ENCODE data around the gene NME3.

NME3 gene

GRCh38 chr16:1793578-1794220, 22.4 kb upstream of the NME3 start, which contains the start of gene IGFALS:
TSS of gene IGFALS (minus strand) at chr16:1793705. CDS start at chr16:1793652, 53 bp downstream.
- TF ChIP-seq, protein P1, sequence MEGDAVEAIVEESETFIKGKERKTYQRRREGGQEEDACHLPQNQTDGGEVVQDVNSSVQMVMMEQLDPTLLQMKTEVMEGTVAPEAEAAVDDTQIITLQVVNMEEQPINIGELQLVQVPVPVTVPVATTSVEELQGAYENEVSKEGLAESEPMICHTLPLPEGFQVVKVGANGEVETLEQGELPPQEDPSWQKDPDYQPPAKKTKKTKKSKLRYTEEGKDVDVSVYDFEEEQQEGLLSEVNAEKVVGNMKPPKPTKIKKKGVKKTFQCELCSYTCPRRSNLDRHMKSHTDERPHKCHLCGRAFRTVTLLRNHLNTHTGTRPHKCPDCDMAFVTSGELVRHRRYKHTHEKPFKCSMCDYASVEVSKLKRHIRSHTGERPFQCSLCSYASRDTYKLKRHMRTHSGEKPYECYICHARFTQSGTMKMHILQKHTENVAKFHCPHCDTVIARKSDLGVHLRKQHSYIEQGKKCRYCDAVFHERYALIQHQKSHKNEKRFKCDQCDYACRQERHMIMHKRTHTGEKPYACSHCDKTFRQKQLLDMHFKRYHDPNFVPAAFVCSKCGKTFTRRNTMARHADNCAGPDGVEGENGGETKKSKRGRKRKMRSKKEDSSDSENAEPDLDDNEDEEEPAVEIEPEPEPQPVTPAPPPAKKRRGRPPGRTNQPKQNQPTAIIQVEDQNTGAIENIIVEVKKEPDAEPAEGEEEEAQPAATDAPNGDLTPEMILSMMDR (IDR thresholded peaks at IDR 0.05; ENCODE audit: low read depth, low read length) = no peak
- no peak within 1 kb of the TSS for H3K4me3 ChIP-seq (ENCODE audit: low read depth, low read length)

GRCh38 chr16:1792836-1793577, 21.7 kb upstream of the NME3 start:
- H3K4me3 ChIP-seq (ENCODE audit: low read depth, low read length) = no peak overlapping the region
- TF ChIP-seq, protein P1 (IDR thresholded peaks at IDR 0.05; ENCODE audit: low read depth, low read length) = no peak

DNA sequence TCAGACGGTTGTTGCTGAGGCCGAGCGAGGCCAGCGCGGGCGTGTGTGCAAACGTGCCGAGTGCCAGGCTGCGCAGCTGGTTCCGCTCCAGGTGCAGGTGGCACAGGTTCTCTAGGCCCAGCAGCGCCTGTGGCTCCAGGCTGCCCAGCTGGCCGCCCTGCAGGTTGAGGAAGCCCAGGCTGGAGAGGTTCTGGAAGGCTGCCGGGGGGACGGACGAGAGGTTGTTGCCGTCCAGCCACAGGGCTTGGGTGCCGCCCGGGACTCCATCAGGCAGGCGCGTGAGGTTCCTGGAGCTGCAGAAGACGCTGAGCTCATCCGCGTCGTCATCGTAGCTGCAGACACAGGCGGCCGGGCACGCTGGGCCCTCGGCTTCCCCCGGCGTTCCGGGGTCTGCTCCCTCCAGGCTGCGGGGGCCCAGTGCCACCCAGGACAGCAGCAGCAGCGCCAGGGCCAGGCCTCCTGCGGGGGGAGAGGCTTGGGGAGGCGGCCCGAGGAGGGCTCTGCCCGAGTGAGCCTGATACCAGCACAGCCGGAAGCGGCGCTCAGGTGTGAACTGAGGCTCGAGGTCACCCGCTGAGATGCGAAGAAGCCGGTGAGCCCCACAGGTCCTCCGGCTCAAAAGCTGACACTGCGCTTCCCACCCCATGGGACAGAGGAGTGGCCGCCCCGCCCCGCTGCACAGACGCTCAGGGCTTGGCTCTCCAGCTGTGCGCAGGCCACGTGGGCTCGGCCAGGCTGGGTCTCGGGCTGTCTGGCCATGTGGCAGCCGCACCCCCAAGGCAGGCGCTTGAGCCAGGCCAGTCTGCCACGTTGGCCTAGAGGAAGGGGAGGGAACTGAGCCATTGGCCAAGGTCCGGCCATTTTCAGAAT, 20.8 kb upstream of the NME3 start:
- no peak overlapping the region for H3K4me3 ChIP-seq (ENCODE audit: low read depth, low read length)
- TF ChIP-seq, protein P1 (IDR thresholded peaks at IDR 0.05; ENCODE audit: low read depth, low read length) = no peak

GRCh38 chr16:1791256-1791942, 20.1 kb upstream of the NME3 start:
- no peak overlapping the region for H3K4me3 ChIP-seq (ENCODE audit: low read depth, low read length)

GRCh38 chr16:1790611-1791255, 19.4 kb upstream of the NME3 start:
- TF ChIP-seq, protein P1 (IDR thresholded peaks at IDR 0.05; ENCODE audit: low read depth, low read length) = no peak
- H3K4me3 ChIP-seq (ENCODE audit: low read depth, low read length) = no peak overlapping the region

More at GRCh38 chr16:1791256-1791942, 20.1 kb upstream of the NME3 start:
- TF ChIP-seq, protein P1 (IDR thresholded peaks at IDR 0.05; ENCODE audit: low read depth, low read length) = no peak

DNA sequence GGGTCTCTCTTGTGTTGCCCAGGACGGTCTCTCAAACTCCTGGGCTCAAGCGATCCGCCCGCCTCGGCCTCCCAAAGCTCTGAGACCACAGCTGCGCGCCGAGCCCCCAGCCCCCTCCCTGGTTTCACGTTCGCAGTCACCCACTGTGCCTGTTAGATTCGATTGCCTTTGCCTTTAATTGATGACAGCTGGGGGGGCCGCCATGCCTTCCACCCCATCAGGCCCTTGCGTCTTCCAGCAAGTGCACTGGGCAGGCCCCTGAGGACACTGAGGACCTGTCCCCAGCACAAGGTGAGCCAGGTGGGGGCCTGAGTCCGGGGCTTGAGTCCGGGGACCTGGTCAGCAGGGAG, 18.9 kb upstream of the NME3 start:
- TF ChIP-seq, protein P1 (IDR thresholded peaks at IDR 0.05; ENCODE audit: low read depth, low read length) = no peak

More for the DNA sequence above, 18.9 kb upstream of the NME3 start:
- no peak overlapping the region for H3K4me3 ChIP-seq (ENCODE audit: low read depth, low read length)

All from WI38 (cell line).